Stomach (tissue), 9 donors: ENCODE data around the gene GRK4. TPM values are rescaled to one million over a fixed set of nuclear protein-coding genes. Genes with fewer than 3 reads are reported as not detected.
"Not testable (repeated sequence)": the region's sequence is repeated elsewhere in the genome, so short reads cannot be mapped to it uniquely, and the experiment has no call there.

Source experiments
- DNase-seq, 2 donors: peaks; one replicate each; pipeline versions ENCODE4 v3.0.0 to v3.0.0-alpha.2; 2013 to 2019
- H3K27ac ChIP-seq, 5 donors: fragments of 200-600 bp in 4 of 5; sonication (generic) in 4 of 5; one replicate each; pipeline ENCODE4 v1.5.1; 2013 to 2019; ENCODE audit warnings: mild to moderate bottlenecking in 1 of 5, moderate library complexity in 1 of 5
- H3K27me3 ChIP-seq, 3 donors: fragments of 200-600 bp; sonication (generic); one replicate each; pipeline ENCODE4 v1.5.1; 2017 to 2019; ENCODE audit warnings: mixed run types in 1 of 3
- H3K36me3 ChIP-seq, 4 donors: fragments of 200-600 bp; sonication (generic); 1 replicate in 3 of 4; 2 replicates in 1 of 4; pipeline ENCODE4 v1.5.1; 2016 to 2019
- H3K4me1 ChIP-seq, 4 donors: fragments of 200-600 bp; sonication (generic); one replicate each; pipeline ENCODE4 v1.5.1; 2016 to 2019
- H3K4me3 ChIP-seq, 4 donors: fragments of 200-600 bp; sonication (generic) in 3 of 4; one replicate each; pipeline ENCODE4 v1.5.1; 2016 to 2019; ENCODE audit warnings: mild to moderate bottlenecking in 1 of 4
- H3K9me3 ChIP-seq, 4 donors: fragments of 200-600 bp; sonication (generic); one replicate each; pipeline ENCODE4 v1.5.1; 2016 to 2019
- CTCF ChIP-seq, 7 experiments: fragments of 450-650 bp in 4 of 7; fragments of 200-600 bp in 3 of 7; sonication (generic) in 3 of 7; IDR thresholded peaks; one replicate each; pipeline ENCODE4 v1.5.1; 2016 to 2019; ENCODE audit warnings: antibody characterized with exemption in 7 of 7, control low read depth in 2 of 7, mild to moderate bottlenecking in 1 of 7
- EP300 ChIP-seq: sonication (generic); formaldehyde crosslinking; IDR thresholded peaks from one replicate; pipeline ENCODE4 v1.6.1; 2017; ENCODE audit warnings: antibody characterized with exemption
- POLR2A ChIP-seq, 4 donors: fragments of 450-650 bp; IDR thresholded peaks; one replicate each; pipeline ENCODE4 v1.6.1; 2016; ENCODE audit warnings: antibody characterized with exemption in 4 of 4, control low read depth in 2 of 4, mild to moderate bottlenecking in 1 of 4, moderate library complexity in 1 of 4
- POLR2AphosphoS5 ChIP-seq, 3 donors: sonication (generic); formaldehyde crosslinking; IDR thresholded peaks; one replicate each; pipeline ENCODE4 v1.6.1; 2016; ENCODE audit warnings: antibody characterized with exemption in 3 of 3
- whole genome bisulfite sequencing, 5 donors: extraction: QIAGEN DNeasy Blood & Tissue Kit in 3 of 5; methylation state at CpG; one replicate each; pipeline versions ENCODE4 v1.1.5 to v1.1.7; 2013 to 2018; 5-methylcytosine and 5-hydroxymethylcytosine counted together
- intact Hi-C: fragments of 100-400 bp; cut with DNase I; formaldehyde crosslinking; loops from one replicate; pipeline ENCODE4 v1.15.1; 2023; ENCODE audit warnings: low total_unique reads
- polyA plus RNA-seq, 3 donors: library from polyadenylated mRNA; stranded (reverse); fragments of 200-250 nt; gene quantifications; one replicate each; pipeline ENCODE4 v1.2.3, GENCODE V29; 2013
- total RNA-seq, 5 donors: library from RNA; depleted of rRNA; stranded (reverse); fragments of >200 nt; gene quantifications; one replicate each; pipeline versions ENCODE4 v1.1.0 to v1.2.3, GENCODE V29; 2014 to 2016
- donor health status: healthy with polysubstance abuse.
- donor health status: Bipolar disorder and iron deficiency.
- donor health status: healthy.

GRK4 gene
- total and polyA plus RNA-seq, 8 donors: 0.58 to 11.9 (median 5.1) TPM

- DNase-seq: peak in 1 of 2 donors; percentile 27
- WGBS, 5 donors: 51 to 61% (median 56%) methylated on average over 5 to 7 of the region's 7 CpGs
These were observed 40.8 kb upstream of the GRK4 start for GRCh38 chr4:2922453-2923101.

GRCh38 chr4:2923141-2923551, 40.2 kb upstream of the GRK4 start:
- Histone ChIP-seq H3K27me3 (no peaks in the 10 kb centered on the region), H3K4me1 (peaks cover 10 to 35% (median 25%) of the 10 kb centered on the region in 4 donors), H3K4me3 (no peak overlapping the region), H3K27ac (peak overlapping the region in 2 of 5 donors; percentile 18 to 27), H3K36me3 (peaks cover 53 to 82% (median 68%) of the 10 kb centered on the region in 4 donors), H3K9me3 (no peaks in the 10 kb centered on the region)
- DNase-seq: peak in 1 of 2 donors; percentile 25
- TF ChIP-seq CTCF (IDR thresholded peaks at IDR 0.05): no peak
- no peak for TF ChIP-seq POLR2AphosphoS5 (IDR thresholded peaks at IDR 0.05)
- no peak for TF ChIP-seq POLR2A (IDR thresholded peaks at IDR 0.05)
- no peak for TF ChIP-seq EP300
- intact Hi-C loops: no loop called here
- 74 to 90% (median 80%) methylated on average over 8 to 10 of the region's 10 CpGs for WGBS, 5 donors

More at GRCh38 chr4:2922453-2923101, 40.8 kb upstream of the GRK4 start:
- H3K9me3 ChIP-seq, H3K4me3 ChIP-seq, intact Hi-C loops, H3K27me3 ChIP-seq: not testable (repeated sequence)
- Histone ChIP-seq H3K36me3 (peaks cover 47 to 82% (median 65%) of the 10 kb centered on the region in 4 donors), H3K4me1 (peaks cover 10 to 34% (median 25%) of the 10 kb centered on the region in 4 donors), H3K27ac (peak overlapping the region in 2 of 5 donors; percentile 18 to 27)

- DNase-seq: peak in 1 of 2 donors; percentile 26
- Histone ChIP-seq H3K36me3 (peaks cover 59 to 86% (median 71%) of the 10 kb centered on the region in 4 donors), H3K9me3 (no peaks in the 10 kb centered on the region), H3K27me3 (no peaks in the 10 kb centered on the region), H3K27ac (no peak overlapping the region), H3K4me1 (peaks cover 10 to 41% (median 25%) of the 10 kb centered on the region in 4 donors), H3K4me3 (no peak overlapping the region)
- TF ChIP-seq CTCF (IDR thresholded peaks at IDR 0.05) (no peak), EP300 (no peak), POLR2A (IDR thresholded peaks at IDR 0.05) (no peak), POLR2AphosphoS5 (IDR thresholded peaks at IDR 0.05) (no peak)
- 86 to 91% (median 88%) methylated on average over 16 of the region's 16 CpGs for WGBS, 5 donors
- intact Hi-C loops: no loop called here
These were observed 39.6 kb upstream of the GRK4 start for GRCh38 chr4:2923668-2924173.

GRCh38 chr4:2924286-2924685, 39.1 kb upstream of the GRK4 start:
- peak overlapping the region in 3 of 5 donors; percentile 6 to 47 (median 25) for H3K27ac ChIP-seq
- intact Hi-C loops: no loop called here
- no peak for TF ChIP-seq CTCF (IDR thresholded peaks at IDR 0.05)
- no peak for TF ChIP-seq POLR2AphosphoS5 (IDR thresholded peaks at IDR 0.05)
- TF ChIP-seq EP300: no peak
- no peak for TF ChIP-seq POLR2A (IDR thresholded peaks at IDR 0.05)
- H3K4me3 ChIP-seq: no peak overlapping the region
- peaks cover 65 to 88% (median 74%) of the 10 kb centered on the region in 4 donors for H3K36me3 ChIP-seq
- H3K4me1 ChIP-seq: peaks cover 10 to 46% (median 26%) of the 10 kb centered on the region in 4 donors
- H3K27me3 ChIP-seq: no peaks in the 10 kb centered on the region
- DNase-seq: peak in 1 of 2 donors; percentile 24
- WGBS, 5 donors: 81 to 89% (median 83%) methylated on average over 8 of the region's 8 CpGs
- H3K9me3 ChIP-seq: no peaks in the 10 kb centered on the region
